ENCODE data around the gene TGM4.

GRCh38 chr3:44877333-44877732 lies 2.9 kb downstream of the TGM4 start:
- no peak for TF ChIP-seq CTCF (IDR thresholded peaks at IDR 0.05)
- no peak for TF ChIP-seq EZH2 (IDR thresholded peaks at IDR 0.05; ENCODE audit: borderline replicate concordance, insufficient read depth, low read depth, low read length, poor library complexity, severe bottlenecking)
